ENCODE measurements around the gene TCP11X2. TPM values are rescaled to one million over a fixed set of nuclear protein-coding genes. Genes with fewer than 3 reads are reported as not detected.
"Not testable (repeated sequence)": the region's sequence is repeated elsewhere in the genome, so short reads cannot be mapped to it uniquely, and the experiment has no call there.

TCP11X2 gene
- total RNA-seq, result not detected

- not testable (repeated sequence) for H3K27ac ChIP-seq (ENCODE audit: low read depth, low read length); H3K36me3 ChIP-seq (ENCODE audit: control insufficient read depth in 3 of 3, insufficient read depth in 3 of 3, low read length in 3 of 3); H3K4me1 ChIP-seq (ENCODE audit: control insufficient read depth in 3 of 3, insufficient read depth in 3 of 3, low read length in 3 of 3); H3K9me3 ChIP-seq (ENCODE audit: control insufficient read depth in 3 of 3, low read length in 3 of 3); H3K9ac ChIP-seq (ENCODE audit: low read depth in 1 of 3, low read length in 3 of 3); H3K27me3 ChIP-seq (ENCODE audit: control insufficient read depth in 3 of 3, insufficient read depth in 3 of 3, low read length in 3 of 3); H3K4me3 ChIP-seq (ENCODE audit: low read length in 3 of 3)
Measured at GRCh38 chrX:102471762-102472220, at the start of gene TCP11X2. TSS of gene TCP11X2 (minus strand) at chrX:102471812.

- Histone ChIP-seq H3K4me3 (ENCODE audit: low read length in 3 of 3) (no peak overlapping the region), H3K9me3 (ENCODE audit: control insufficient read depth in 3 of 3, low read length in 3 of 3) (no peaks in the 10 kb centered on the region), H3K27ac (ENCODE audit: low read depth, low read length) (no peak overlapping the region), H3K27me3 (ENCODE audit: control insufficient read depth in 3 of 3, insufficient read depth in 3 of 3, low read length in 3 of 3) (peaks cover 0 to 9% (median 0%) of the 10 kb centered on the region in 3 donors), H3K36me3 (ENCODE audit: control insufficient read depth in 3 of 3, insufficient read depth in 3 of 3, low read length in 3 of 3) (no peaks in the 10 kb centered on the region), H3K4me1 (ENCODE audit: control insufficient read depth in 3 of 3, insufficient read depth in 3 of 3, low read length in 3 of 3) (peaks cover 0 to 5% (median 4%) of the 10 kb centered on the region in 3 donors), H3K9ac (ENCODE audit: low read depth in 1 of 3, low read length in 3 of 3) (no peak overlapping the region)
Measured at GRCh38 chrX:102517326-102517725, 45.7 kb upstream of the TCP11X2 start.

- no peaks in the 10 kb centered on the region for H3K9me3 ChIP-seq (ENCODE audit: control insufficient read depth in 3 of 3, low read length in 3 of 3)
Measured at GRCh38 chrX:102515975-102516941, 44.6 kb upstream of the TCP11X2 start, which contains the start of gene TMSB15A. TSS of gene TMSB15A (minus strand) at chrX:102516739.

GRCh38 chrX:102514536-102514935 is 42.9 kb upstream of the TCP11X2 start:
- Histone ChIP-seq H3K4me1 (ENCODE audit: control insufficient read depth in 3 of 3, insufficient read depth in 3 of 3, low read length in 3 of 3) (peaks cover 0 to 5% (median 4%) of the 10 kb centered on the region in 3 donors), H3K27ac (ENCODE audit: low read depth, low read length) (no peak overlapping the region), H3K27me3 (ENCODE audit: control insufficient read depth in 3 of 3, insufficient read depth in 3 of 3, low read length in 3 of 3) (peaks cover 0 to 9% (median 0%) of the 10 kb centered on the region in 3 donors), H3K4me3 (ENCODE audit: low read length in 3 of 3) (no peak overlapping the region), H3K9ac (ENCODE audit: low read depth in 1 of 3, low read length in 3 of 3) (no peak overlapping the region), H3K9me3 (ENCODE audit: control insufficient read depth in 3 of 3, low read length in 3 of 3) (no peaks in the 10 kb centered on the region), H3K36me3 (ENCODE audit: control insufficient read depth in 3 of 3, insufficient read depth in 3 of 3, low read length in 3 of 3) (no peaks in the 10 kb centered on the region)

More at GRCh38 chrX:102515975-102516941, 44.6 kb upstream of the TCP11X2 start, which contains the start of gene TMSB15A:
- H3K9ac ChIP-seq (ENCODE audit: low read depth in 1 of 3, low read length in 3 of 3), result no peak within 1 kb of the TSS
- peaks cover 0 to 9% (median 0%) of the 10 kb centered on the region in 3 donors for H3K27me3 ChIP-seq (ENCODE audit: control insufficient read depth in 3 of 3, insufficient read depth in 3 of 3, low read length in 3 of 3)
- H3K27ac ChIP-seq (ENCODE audit: low read depth, low read length), result no peak within 1 kb of the TSS
- peaks cover 0 to 5% (median 4%) of the 10 kb centered on the region in 3 donors for H3K4me1 ChIP-seq (ENCODE audit: control insufficient read depth in 3 of 3, insufficient read depth in 3 of 3, low read length in 3 of 3)
- no peaks in the 10 kb centered on the region for H3K36me3 ChIP-seq (ENCODE audit: control insufficient read depth in 3 of 3, insufficient read depth in 3 of 3, low read length in 3 of 3)
- H3K4me3 ChIP-seq (ENCODE audit: low read length in 3 of 3), result peak within 1 kb of the TSS; percentile 48 to 66 (median 54)

GRCh38 chrX:102498732-102499131 is 27.1 kb upstream of the TCP11X2 start:
- no peak overlapping the region for H3K9ac ChIP-seq (ENCODE audit: low read depth in 1 of 3, low read length in 3 of 3)
- no peak overlapping the region for H3K4me3 ChIP-seq (ENCODE audit: low read length in 3 of 3)
- H3K27ac ChIP-seq (ENCODE audit: low read depth, low read length), result no peak overlapping the region
- H3K27me3 ChIP-seq (ENCODE audit: control insufficient read depth in 3 of 3, insufficient read depth in 3 of 3, low read length in 3 of 3), result no peaks in the 10 kb centered on the region
- H3K9me3 ChIP-seq (ENCODE audit: control insufficient read depth in 3 of 3, low read length in 3 of 3), result no peaks in the 10 kb centered on the region
- H3K36me3 ChIP-seq (ENCODE audit: control insufficient read depth in 3 of 3, insufficient read depth in 3 of 3, low read length in 3 of 3), result no peaks in the 10 kb centered on the region
- H3K4me1 ChIP-seq (ENCODE audit: control insufficient read depth in 3 of 3, insufficient read depth in 3 of 3, low read length in 3 of 3), result no peaks in the 10 kb centered on the region

GRCh38 chrX:102491766-102492165 is 20.2 kb upstream of the TCP11X2 start:
- no peak overlapping the region for H3K27ac ChIP-seq (ENCODE audit: low read depth, low read length)
- H3K9me3 ChIP-seq (ENCODE audit: control insufficient read depth in 3 of 3, low read length in 3 of 3), result peaks cover 0 to 3% (median 0%) of the 10 kb centered on the region in 3 donors
- H3K36me3 ChIP-seq (ENCODE audit: control insufficient read depth in 3 of 3, insufficient read depth in 3 of 3, low read length in 3 of 3), result no peaks in the 10 kb centered on the region
- no peak overlapping the region for H3K4me3 ChIP-seq (ENCODE audit: low read length in 3 of 3)
- H3K27me3 ChIP-seq (ENCODE audit: control insufficient read depth in 3 of 3, insufficient read depth in 3 of 3, low read length in 3 of 3), result no peaks in the 10 kb centered on the region
- H3K4me1 ChIP-seq (ENCODE audit: control insufficient read depth in 3 of 3, insufficient read depth in 3 of 3, low read length in 3 of 3), result no peaks in the 10 kb centered on the region
- no peak overlapping the region for H3K9ac ChIP-seq (ENCODE audit: low read depth in 1 of 3, low read length in 3 of 3)

- H3K4me3 ChIP-seq (ENCODE audit: low read length in 3 of 3); H3K27ac ChIP-seq (ENCODE audit: low read depth, low read length); H3K4me1 ChIP-seq (ENCODE audit: control insufficient read depth in 3 of 3, insufficient read depth in 3 of 3, low read length in 3 of 3); H3K36me3 ChIP-seq (ENCODE audit: control insufficient read depth in 3 of 3, insufficient read depth in 3 of 3, low read length in 3 of 3); H3K27me3 ChIP-seq (ENCODE audit: control insufficient read depth in 3 of 3, insufficient read depth in 3 of 3, low read length in 3 of 3); H3K9me3 ChIP-seq (ENCODE audit: control insufficient read depth in 3 of 3, low read length in 3 of 3); H3K9ac ChIP-seq (ENCODE audit: low read depth in 1 of 3, low read length in 3 of 3): not testable (repeated sequence)
Measured at GRCh38 chrX:102478765-102479164, 7.2 kb upstream of the TCP11X2 start.

- H3K27ac ChIP-seq (ENCODE audit: low read depth, low read length); H3K4me3 ChIP-seq (ENCODE audit: low read length in 3 of 3); H3K9me3 ChIP-seq (ENCODE audit: control insufficient read depth in 3 of 3, low read length in 3 of 3); H3K27me3 ChIP-seq (ENCODE audit: control insufficient read depth in 3 of 3, insufficient read depth in 3 of 3, low read length in 3 of 3); H3K9ac ChIP-seq (ENCODE audit: low read depth in 1 of 3, low read length in 3 of 3); H3K36me3 ChIP-seq (ENCODE audit: control insufficient read depth in 3 of 3, insufficient read depth in 3 of 3, low read length in 3 of 3); H3K4me1 ChIP-seq (ENCODE audit: control insufficient read depth in 3 of 3, insufficient read depth in 3 of 3, low read length in 3 of 3): not testable (repeated sequence)
Measured at GRCh38 chrX:102470215-102470614, 1.4 kb downstream of the TCP11X2 start.

- not testable (repeated sequence) for H3K9ac ChIP-seq (ENCODE audit: low read depth in 1 of 3, low read length in 3 of 3); H3K4me1 ChIP-seq (ENCODE audit: control insufficient read depth in 3 of 3, insufficient read depth in 3 of 3, low read length in 3 of 3); H3K9me3 ChIP-seq (ENCODE audit: control insufficient read depth in 3 of 3, low read length in 3 of 3); H3K36me3 ChIP-seq (ENCODE audit: control insufficient read depth in 3 of 3, insufficient read depth in 3 of 3, low read length in 3 of 3); H3K27me3 ChIP-seq (ENCODE audit: control insufficient read depth in 3 of 3, insufficient read depth in 3 of 3, low read length in 3 of 3); H3K27ac ChIP-seq (ENCODE audit: low read depth, low read length); H3K4me3 ChIP-seq (ENCODE audit: low read length in 3 of 3)
Measured at GRCh38 chrX:102458615-102459014, 13.0 kb downstream of the TCP11X2 start.

GRCh38 chrX:102439908-102440307 is 31.7 kb downstream of the TCP11X2 start, which contains the start of gene NXF2B:
TSS of gene NXF2B (minus strand) at chrX:102440008. CDS start at chrX:102380036, 59,972 bp downstream.
- not testable (repeated sequence) for H3K36me3 ChIP-seq (ENCODE audit: control insufficient read depth in 3 of 3, insufficient read depth in 3 of 3, low read length in 3 of 3); H3K9me3 ChIP-seq (ENCODE audit: control insufficient read depth in 3 of 3, low read length in 3 of 3); H3K27ac ChIP-seq (ENCODE audit: low read depth, low read length); H3K4me1 ChIP-seq (ENCODE audit: control insufficient read depth in 3 of 3, insufficient read depth in 3 of 3, low read length in 3 of 3); H3K27me3 ChIP-seq (ENCODE audit: control insufficient read depth in 3 of 3, insufficient read depth in 3 of 3, low read length in 3 of 3); H3K9ac ChIP-seq (ENCODE audit: low read depth in 1 of 3, low read length in 3 of 3); H3K4me3 ChIP-seq (ENCODE audit: low read length in 3 of 3)
